SW480 (cell line): Measurements from ENCODE around the gene GTF2B.
"Not testable (repeated sequence)": the region's sequence is repeated elsewhere in the genome, so short reads cannot be mapped to it uniquely, and the experiment has no call there.

Source experiments
- DNase-seq: peaks from one replicate; pipeline ENCODE4 v3.0.0-alpha.2; 2016; ENCODE audit warnings: low spot score

Gene GTF2B, protein sequence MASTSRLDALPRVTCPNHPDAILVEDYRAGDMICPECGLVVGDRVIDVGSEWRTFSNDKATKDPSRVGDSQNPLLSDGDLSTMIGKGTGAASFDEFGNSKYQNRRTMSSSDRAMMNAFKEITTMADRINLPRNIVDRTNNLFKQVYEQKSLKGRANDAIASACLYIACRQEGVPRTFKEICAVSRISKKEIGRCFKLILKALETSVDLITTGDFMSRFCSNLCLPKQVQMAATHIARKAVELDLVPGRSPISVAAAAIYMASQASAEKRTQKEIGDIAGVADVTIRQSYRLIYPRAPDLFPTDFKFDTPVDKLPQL

DNA sequence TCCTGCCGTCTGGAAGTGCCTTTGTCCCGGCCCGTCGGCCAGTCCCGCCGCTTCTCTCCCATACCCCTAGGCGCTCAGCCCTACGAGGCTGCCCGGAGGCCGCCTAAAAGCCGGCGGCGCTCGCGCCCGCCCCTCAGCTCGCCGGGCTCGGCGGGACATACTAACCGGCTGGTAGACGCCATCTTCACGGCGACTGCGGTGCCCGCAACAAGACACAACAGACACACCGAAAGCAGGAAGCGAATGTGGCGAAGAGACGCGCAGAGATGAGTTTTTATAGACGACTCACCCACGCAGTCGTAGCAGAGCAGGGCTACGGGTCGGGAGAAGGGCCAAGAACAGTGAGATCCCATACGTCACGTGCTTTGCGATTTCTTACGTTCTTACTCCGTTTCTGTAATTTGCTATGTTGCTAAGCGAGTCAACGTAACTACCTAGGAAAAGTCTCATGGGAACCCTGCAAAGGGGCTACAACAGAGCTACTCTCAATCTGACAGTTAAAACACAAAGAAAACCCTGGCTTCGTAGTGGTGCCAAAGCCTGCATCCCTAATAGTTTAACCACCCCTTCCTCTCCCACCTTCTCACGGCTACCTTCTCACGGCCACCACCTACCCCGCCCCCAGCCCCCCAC lies at the start of gene GTF2B:
TSS of gene GTF2B (minus strand) at position 250 of the 633 bp plus-strand sequence. CDS start at position 182, 68 bp downstream.
- peak; percentile 94 for DNase-seq

DNA sequence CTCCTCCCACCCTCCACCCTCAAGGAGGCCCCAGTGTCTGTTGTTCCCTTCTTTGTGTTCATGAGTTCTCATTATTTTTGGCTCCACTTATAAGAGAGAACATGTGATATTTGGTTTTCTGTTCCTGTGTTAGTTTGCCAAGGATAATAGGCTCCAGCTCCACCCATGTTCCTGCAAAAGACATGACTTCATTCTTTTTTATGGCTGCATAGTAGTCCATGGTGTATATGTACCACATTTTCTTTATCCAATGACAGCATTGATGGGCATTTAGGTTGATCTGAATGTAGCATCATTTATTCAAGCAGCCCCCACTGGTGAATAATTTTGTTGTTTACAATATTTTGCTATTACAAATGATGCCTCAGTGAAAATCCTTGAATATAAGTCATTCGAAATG lies 47.2 kb upstream of the GTF2B start:
- not testable (repeated sequence) for DNase-seq

DNA sequence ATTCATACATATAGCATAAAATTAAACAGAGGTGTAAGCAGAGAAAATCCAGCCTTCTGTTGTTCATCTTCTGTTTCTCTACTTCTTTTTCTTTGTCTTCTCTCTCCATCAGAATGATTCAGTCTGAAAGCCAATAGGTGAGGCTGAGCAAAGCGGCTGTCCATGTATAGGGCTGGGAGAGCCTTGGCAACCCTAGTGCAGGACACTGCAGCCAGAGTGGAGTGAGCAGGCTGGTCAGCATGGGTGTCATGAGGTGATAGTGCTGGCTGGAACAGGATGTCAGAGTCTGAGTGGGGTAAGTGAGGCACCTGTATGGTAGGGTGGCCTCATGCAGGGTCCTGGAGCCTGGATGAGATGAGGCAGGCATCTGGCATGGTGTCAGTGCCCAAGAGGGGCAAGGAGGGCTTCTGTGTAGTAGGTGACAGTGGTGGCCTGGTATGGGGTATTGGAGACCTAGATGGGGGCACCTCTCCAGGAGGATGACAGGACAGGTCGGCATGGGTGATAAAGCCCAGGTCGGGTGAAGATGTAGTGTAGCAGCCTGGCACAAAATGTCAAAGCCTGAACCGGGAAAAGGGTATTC lies 45.5 kb upstream of the GTF2B start:
- DNase-seq: no peak

DNA sequence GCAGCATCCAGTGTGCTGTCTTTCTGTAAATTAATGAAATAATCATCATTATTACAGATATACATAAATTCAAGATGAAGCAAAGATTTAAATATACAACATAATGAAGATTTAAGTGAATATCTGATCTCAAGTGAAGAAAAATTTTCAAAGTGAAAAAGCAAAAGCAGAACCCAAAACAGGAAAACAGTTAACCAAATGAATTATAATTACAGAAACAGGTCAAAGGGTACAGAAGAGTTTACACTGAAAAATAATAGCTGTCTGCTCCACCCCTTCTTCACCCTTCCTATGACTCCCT lies 44.8 kb upstream of the GTF2B start:
- DNase-seq: no peak

DNA sequence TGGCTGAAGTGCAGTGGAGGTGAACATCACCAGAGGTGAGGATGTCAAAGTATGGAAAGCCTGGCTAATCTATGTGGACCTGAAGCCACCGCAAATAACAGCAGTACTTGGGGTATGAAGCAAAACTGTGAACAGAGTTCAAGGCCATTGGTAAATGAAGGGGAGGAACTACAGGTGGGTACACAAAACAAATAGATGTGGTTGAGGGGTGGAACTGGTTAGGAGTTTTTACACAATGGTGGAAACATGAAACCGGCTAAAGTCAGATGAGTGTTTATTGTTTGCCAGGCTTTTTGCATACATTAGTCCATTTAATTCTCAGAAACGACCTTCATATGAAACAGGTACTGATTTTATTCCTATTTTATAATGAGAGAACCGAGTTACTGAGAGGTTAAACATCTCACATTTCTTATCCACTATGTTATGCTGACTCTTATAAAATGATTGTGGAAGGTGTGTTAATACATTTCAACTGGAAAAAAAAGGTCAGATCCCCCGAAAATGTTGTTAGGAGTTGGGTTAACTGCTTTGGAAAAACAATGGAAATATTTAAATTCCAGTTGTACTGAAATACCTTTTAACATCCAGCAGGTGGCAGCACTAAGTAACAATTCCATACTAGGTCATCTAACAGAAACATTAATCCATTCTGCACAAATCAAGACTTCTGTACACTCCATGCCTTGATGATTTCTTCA lies 44.3 kb upstream of the GTF2B start:
- peak; percentile 43 for DNase-seq

DNA sequence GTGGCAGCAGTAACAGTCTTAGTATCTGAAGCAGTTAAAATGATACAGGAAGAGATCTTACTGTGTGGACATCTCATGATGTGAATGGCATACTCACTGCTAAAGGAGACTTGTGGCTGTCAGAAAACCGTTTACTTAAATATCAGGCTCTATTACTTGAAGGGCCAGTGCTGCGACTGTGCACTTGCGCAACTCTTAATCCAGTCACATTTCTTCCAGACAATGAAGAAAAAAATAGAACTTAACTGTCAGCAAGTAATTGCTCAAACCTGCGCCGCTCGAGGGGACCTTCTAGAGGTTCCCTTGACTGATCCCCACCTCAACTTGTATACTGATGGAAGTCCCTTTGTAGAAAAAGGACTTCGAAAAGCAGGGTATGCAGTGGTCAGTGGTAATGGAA lies 38.8 kb upstream of the GTF2B start:
- not testable (repeated sequence) for DNase-seq

DNA sequence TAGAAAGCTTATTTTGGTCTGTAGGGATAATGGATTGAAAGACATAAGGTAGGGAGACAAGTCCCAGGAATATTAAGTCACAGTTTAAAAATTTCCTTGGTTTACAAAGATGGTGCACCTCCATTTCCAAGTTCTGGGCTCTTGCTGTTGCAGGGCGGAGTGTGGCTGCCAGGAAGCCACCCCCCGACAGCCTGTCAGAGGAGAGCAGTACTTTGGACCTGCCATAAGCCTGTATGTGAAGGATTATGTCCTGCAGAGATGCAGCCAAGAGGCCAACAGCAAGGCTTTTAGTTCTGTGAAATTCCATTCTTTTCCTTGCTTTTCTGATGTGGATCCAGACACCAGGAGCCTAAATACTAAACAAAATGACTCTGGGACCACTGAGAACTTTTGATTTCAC lies 31.9 kb upstream of the GTF2B start:
- DNase-seq: no peak

DNA sequence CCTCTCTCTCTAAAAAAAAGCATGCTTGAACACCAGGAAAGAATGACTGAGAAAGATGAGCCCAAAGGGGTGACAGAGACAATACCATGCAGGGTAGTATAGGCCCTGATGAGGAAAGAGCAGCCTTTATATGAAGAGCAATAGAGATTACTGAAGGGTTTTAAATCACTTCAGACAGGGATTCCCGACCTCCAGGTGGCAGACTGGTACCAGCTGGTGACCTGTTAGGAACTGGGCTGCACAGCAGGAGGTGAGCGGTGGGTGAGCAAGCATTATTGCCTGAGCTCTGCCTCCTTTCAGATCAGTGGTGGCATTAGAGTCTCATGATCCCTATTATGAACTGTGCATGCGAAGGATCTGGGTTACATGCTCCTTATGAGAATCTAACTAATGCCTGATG lies 30.8 kb upstream of the GTF2B start:
- no peak for DNase-seq

DNA sequence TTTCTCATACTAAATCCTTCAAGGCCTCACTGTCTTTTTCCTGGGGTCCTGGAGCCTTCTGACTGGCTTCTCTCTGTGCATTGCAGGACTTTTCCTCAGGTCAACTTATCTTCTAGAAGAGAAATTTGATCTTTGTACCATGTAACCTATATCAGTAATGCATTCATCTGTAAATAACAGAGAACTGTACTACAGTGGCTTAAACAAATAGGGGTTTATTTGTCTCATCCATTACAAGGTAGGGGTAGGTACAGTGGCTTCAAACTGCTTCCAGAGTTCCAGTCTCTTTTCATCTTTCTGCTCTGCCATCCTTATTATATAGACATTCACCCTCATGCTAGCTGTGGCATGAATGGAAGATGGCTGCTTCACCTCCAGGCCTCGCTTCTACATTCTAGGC lies 29.5 kb upstream of the GTF2B start:
- DNase-seq: no peak

DNA sequence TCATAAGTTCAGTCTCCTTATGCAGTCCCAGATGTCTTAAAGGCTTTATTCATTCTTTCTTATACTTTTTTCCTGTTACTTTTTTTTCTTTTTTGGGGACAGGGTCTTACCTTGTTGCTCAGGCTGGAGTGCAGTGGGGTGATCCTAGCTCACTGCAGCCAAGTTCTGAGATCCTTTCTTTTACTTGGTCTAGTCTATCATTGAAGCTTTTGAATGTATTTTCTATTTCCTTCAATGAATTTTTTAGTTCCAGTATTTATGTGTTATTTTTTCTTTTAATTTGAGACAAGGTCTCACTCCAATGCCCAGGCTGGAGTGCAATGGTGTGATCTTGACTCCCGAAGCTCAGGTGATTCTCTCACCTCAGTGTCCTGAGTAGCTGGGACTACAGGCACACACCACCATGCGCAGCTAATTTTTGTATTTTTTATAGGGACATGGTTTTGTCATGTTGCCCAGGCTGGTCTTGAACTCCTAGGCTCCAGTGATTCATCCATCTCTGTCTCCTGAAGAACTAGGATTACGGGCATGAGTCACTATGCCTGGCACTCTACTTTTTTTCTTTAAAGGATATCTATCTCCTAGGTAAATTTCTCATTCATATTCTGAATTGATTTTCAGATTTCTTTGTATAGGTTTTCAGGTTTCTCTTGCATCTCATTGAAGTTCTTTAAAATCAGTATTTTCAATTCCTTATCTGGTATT lies 26.1 kb upstream of the GTF2B start:
- no peak for DNase-seq

DNA sequence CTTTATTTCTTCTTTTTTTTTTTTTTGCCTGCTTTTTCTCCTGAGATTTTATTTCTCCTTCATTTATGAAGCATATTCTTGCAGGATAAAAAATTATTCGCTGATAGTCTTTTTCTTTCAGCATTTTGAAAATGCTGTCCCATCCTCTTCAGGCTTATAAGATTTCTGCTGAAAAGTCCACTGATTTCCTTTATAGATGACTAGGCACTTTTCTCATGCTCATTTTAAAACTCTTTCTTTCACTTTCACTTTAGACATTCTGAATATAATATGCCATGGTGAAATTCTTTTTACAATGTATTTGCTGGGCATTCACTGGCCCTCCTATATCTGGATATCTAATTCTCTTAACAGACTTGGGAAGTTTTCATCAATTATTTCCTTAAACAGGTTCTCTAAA lies 25.5 kb upstream of the GTF2B start:
- no peak for DNase-seq

DNA sequence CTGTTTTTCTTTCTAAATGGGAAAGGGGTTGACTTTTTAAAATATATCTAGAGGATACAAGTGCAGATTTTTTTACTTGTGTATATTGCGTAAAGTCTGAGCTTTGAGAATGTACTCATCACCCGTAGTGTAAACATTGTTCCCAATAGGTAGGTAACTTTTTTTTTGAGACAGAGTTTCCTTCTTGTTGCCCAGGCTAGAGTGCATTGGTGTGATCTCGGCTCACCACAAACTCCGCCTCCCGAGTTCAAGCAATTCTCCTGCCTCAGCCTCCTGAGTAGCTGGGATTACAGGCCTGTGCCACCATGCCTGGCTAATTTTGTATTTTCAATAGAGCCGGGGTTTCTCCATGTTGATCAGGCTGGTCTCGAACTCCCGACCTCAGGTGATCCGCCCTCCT lies 20.4 kb upstream of the GTF2B start:
- DNase-seq: not testable (repeated sequence)

DNA sequence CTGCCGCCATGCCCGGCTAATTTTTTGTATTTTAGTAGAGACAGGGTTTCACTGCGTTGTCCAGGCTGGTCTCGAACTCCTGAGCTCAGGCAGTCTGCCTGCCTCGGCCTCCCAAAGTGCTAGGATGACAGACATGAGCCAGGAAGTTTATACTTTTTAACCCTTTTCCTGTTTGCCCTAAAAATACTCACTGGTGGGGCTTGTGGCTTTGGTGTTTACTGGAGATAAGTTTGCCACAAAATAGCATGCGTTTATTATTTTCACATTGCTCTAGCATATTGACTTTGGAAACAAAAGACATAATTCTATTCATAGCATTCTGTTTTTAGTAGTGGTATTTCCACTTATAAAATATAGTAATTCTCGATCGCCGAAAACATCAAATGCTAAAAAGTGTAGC lies 19.8 kb upstream of the GTF2B start:
- no peak for DNase-seq

DNA sequence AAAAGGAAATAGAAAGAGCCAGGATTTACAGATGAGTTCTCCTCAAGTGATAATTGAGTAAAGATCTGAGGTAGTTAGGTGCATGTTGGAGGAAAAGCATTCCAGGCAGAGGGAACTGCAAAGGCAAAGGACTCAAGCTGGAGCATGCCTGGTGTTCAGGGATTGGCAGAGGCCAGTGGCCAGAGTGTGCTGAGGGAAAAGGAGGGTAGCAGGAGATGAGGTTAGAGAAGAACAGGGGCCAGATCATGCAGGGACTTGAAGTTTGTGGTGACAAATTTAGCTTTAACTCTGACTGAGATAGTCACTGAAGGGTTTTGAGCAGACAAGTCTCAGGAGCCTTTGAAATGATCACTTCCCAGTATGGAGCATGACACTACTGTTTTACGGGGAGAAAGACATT lies 19.0 kb upstream of the GTF2B start:
- no peak for DNase-seq

DNA sequence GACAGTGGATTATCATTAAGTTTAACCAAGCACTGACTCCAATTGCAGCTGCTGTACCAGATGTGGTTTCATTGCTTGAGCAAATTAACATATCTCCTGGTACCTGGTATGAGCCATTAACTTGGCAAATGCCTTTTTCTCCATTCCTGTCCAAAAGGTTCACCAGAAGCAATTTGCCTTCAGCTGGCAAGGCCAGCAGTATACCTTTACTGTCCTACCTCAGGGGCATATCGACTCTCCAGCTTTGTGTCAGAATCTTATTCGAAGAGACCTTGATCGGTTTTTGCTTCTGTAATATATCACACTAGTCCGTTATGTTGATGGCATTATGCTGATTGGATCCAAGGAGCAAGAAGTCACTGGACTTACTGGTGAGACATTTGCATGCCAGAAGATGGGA lies 9.5 kb upstream of the GTF2B start:
- no peak for DNase-seq

DNA sequence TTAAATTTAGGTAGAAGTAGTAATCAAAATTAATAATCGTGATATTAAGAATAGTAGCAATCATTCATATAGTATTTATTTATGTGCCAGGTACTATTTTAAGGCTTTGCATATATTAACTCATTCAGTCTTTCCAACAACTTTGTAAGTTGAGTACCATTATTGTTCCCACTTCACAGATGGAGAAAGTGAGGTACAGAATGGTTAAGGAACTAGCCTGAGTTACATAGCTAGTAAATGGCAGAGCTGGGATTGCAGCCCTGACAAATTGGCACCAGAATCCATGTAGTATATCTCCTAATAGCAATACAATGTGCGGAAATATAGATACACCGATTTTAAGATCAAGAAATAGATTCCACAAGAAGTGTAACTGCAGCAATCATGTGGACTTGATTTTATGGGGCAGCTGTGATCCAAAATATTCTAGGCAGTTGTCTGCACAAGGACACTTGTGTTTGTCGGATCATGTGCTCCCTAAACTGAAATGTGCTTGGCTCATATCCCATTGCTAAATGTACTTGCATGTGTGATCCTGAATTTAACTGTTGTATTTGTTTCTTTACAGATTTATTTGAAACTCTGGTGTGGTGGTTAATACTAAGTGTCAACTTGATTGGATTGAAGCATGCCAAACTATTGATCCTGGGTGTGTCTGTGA lies 5.8 kb upstream of the GTF2B start:
- no peak for DNase-seq

DNA sequence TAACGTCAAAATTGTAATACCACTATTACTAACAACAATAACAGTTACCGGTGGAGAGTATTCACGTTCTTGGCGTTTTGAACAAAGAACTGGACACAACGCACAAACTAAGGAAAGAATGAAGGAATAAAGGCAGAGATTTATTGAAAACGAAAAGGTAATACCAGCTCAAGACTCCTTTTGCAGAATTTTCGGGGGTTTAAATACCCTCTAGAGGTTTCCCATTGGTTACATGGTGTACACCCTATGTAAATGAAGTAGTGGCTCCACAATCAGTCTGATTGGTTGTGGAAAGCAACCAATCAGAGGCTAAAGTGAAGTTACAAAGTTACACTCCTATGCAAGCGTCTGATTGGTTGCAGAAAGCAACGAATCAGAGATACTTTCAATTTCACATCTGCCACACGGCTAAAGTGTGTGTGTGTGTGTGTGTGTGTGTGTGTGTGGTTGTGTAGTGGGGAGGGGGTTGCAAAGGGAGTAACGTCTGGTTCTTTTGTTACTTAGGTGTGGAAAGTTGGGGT lies 1.1 kb upstream of the GTF2B start:
- peak; percentile 91 for DNase-seq

DNA sequence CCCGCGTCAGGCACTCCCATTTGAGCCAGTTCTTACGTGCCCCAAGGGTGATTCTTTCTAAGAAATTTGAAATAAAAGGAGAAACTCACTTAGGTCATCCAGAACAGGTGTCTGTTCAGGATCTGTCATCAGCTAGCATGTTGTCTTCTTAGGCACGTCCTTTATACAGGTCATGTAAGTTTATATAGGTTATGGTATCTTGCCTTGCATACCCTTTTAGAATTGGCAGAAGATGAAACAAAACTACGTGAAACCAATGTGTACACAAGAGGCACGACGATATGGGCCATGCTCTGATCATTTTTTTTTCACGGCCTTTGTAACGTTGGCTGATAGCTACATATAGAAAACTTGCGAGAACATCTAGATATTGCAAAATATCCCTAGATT lies 579 bp upstream of the GTF2B start:
- DNase-seq: peak; percentile 31

DNA sequence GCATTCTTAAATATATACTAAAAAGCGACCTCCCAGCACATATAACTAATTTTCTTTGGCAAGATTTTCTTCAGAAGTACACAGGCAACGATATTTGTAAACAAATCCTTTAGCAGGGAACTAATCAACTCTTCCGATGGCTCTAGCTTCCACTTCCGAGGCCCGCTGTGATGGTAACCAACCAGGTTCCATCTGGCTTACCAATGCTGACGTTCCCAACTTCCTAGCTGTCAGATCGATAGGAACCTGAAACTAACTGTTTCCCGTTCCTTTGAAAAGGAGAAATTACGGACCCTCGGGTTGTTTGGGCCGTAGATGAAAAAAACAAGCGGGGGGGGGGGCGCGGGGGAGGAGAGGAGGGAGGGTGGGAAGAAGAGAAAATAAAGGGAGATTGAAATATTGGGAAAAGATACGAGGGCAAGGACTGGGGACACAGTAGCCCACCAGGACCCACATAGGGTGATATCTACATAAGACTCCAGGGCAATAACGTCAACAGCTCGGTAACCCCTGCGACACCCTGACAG lies 513 bp downstream of the GTF2B start:
- DNase-seq: peak; percentile 20

DNA sequence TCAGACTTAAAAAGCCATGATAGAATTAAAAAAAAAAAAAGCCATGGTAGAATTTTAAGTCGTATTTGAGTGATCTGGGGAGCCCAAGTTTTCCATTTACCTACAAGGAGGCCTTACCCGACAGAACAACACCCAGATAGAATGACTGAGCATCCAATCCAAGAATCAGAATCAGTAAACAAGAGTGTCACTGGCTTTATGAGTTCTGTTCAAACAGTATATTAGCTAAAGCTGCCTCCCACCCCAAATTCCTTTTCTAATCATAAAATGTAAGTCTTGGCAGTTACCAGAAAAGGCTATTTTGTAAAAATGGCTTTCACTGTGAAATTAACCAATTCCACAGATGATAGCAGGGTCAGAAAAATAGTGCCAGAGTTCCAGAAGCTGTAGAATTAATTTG lies 1.2 kb downstream of the GTF2B start:
- DNase-seq: no peak

DNA sequence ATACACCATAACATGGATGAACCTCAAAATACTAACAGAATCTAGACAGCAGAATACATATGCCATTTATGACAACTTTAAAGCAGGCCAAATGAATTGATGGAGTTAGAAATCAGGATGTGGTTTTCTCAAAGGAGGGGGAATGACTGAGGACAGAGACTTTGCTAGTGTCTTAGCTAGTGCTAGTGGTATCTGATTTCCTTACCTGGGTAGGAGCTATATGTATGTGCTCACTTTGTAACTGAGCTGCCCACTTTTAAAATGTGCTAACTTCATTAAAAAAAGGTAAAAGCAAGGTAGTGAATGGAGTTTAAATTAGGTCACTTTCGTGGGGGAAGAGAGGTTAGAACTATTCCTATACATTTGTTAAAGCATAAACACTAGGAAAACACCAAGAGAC lies 2.6 kb downstream of the GTF2B start:
- no peak for DNase-seq

DNA sequence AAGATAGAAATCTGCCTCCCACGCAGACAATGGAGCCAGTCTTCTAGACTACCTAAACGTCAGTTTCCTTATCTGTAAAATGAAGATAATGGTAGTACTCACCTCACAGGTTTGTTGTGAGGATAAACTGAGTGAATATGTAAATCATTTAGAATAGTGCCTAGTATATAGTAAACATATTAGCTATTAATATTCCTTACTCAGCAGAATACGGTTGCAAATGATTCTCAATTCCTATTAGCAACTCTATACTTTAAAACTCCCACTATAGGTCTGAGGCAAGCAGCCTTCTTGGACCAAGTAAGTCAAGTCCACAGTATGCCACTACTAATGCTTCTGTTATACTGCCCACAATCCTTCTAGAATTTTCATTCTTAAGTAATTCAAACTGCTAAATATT lies 5.4 kb downstream of the GTF2B start:
- no peak for DNase-seq
